Superior temporal gyrus (tissue), 1 donor: Measurements from ENCODE around the gene SLC35F3.
"Not testable (repeated sequence)": the region's sequence is repeated elsewhere in the genome, so short reads cannot be mapped to it uniquely, and the experiment has no call there.

ENCODE experiments used
- DNase-seq: peaks from one replicate; pipeline ENCODE4 v3.0.0-alpha.2; 2016; ENCODE audit errors: extremely low spot score

The SLC35F3 gene

DNA sequence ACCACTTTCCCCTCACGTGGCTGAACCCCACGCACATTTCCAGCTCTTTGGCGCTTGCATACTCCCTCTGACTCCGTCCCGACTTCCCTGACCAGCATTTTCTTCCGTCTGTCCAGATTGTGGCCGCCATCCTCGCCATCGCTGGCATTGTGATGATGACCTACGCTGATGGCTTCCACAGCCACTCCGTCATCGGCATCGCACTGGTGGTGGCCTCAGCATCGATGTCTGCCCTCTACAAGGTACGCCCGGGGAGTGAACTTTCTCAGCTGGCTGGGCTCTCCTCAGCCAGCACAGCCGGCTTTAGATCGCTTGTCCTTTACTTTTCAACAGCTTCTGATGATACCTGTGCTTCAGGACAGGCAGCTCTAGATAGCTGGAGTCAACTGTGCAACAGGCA, 412.0 kb downstream of the SLC35F3 start:
- no peak for DNase-seq

DNA sequence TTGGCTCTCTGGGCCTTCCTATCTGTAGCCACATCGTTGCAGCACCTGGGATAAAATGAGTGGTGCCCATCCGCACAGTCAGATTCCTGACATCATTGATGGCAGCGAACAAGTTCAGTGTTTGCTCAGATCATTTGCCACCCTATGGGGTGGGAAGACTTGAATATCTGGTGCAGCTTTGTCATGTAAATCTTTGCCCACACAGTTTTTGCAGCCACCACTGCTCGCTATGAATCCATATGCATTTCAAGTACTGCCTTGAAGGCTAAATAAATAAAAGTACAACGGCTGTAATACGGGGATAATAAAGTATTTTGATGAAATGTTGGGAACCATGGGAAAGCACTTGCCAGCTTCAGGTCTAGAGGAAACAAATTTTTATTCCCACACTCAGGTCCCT, 412.5 kb downstream of the SLC35F3 start:
- no peak for DNase-seq

DNA sequence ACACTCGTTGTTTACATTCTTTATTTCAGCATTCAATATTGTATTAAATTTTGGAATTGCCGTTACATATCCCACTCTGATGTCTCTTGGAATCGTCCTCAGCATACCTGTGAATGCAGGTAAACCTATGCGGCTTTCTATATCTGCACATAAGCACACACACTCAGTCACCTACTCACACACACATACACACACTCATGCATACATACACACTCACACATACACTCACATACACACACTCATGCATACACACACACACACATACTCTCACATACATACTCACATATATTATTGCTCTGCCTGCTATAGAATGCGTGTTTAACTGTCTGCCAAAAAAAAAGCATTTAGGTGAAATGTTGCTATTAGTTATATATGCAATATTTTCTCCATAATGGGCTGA, 415.6 kb downstream of the SLC35F3 start:
- DNase-seq, result no peak

DNA sequence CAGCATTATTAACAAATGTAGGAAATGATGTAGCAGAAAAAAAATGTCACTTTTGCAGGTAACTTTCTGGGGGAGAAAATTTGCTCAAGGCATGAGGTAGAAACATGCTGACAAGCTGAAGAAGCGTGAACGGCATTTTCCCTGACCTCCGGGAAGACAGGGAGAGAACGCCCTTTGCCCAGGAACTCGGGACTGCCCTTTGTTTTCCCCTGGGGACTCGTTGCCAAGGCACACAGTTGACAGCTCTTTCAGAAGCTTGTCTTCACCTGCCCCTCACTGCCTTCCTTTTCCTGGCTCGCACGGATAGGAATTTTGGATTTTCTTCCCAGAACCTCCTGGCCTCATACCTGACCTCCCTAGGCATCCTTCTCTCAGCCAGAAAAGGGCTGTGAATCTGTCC, 416.1 kb downstream of the SLC35F3 start:
- no peak for DNase-seq

DNA sequence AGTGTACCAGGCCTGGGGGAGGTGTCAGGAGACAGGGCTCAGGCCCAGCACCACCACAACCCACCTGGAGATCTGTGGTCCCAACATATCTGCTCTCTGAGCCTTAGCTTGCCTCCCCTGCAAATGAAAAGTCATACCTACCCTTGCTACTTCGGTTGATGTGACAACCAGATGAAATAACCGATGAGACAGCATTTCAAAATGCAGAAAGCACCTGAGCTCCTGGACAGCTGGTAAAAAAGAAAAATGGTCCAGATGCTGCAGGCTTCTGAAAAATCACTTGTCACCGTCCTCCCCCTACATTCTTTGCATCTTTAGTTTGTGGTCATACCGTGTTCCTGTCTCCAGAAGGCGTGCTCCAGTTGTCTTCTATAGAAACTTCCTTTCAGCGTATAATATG, 416.8 kb downstream of the SLC35F3 start:
- no peak for DNase-seq

DNA sequence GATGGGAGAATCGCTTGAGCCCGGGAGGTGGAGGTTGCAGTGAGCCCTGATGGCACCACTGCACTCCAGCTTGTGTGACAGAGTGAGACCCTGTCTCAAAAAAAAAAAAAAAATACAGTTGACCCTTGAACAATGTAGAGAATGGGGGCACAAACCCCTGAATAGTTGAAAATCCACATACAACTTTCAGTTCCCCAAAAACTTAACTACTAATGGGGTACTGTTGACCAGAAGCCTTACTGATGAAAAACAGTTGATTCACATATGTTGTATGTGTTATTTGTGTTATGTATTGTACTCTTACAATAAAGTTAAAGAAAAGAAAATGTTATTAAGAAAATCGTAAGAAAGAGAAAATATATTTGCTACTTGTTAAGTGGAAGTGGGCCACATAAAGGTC, 417.6 kb downstream of the SLC35F3 start:
- no peak for DNase-seq

DNA sequence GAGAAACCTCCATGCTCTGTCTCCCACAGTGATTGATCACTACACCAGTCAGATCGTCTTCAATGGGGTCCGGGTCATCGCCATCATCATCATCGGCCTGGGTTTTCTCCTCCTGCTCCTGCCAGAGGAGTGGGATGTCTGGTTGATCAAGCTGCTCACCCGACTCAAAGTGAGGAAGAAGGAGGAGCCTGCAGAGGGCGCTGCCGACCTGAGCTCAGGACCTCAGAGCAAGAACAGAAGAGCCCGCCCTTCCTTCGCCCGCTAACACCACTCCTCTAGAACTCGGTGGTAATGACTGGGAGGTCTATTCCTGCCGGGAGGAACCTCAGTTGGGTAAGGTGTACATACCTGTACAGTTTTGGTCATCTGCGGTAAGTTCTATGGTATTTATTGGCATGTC, 418.5 kb downstream of the SLC35F3 start:
- no peak for DNase-seq

DNA sequence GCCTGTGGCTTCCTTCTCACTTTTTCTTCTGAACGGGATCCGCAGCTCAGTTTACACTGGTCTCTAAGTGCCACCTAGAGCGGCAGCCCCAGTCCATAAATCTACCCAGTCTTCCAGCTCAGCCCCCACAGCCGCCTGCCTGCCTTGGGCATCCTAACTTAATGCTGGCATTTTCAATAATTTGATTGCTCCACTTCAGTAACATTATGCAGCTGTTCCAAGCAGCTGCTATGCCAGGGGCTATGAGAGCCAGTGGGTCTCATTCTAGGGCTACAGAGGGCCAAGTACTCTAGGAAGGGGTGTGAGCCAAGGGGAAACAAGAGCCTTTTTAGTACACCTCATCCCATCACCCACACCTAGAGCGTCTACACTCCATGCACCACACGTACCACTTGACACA, 420.3 kb downstream of the SLC35F3 start:
- no peak for DNase-seq

DNA sequence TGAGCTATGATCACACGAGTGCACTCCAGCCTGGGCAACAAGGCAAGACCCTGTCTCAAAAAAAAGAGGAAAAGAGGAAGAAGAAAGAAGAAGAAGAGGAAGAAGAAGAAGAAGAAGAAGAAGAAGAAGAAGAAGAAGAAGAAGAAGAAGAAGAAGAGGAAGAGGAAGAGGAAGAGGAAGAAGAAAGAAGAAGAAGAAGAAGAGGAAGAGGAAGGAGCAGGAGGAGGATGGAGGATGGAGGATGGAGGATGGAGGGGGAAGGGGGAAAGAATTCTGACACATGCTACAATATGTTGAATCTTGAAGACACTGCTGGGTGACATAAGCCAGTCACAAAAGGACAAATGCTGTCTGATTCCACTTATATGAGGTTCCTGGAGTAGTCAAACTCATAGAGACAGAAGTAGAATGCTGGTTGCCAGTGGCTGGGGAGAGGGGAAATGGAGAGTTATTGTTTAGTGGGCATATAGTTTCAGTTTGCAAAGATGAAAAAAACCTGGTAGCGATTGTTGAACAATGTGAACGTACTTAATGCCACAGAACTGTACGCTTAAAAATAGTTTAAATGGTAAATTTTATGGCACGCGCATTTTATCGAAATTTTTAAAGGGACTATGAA, 421.5 kb downstream of the SLC35F3 start:
- DNase-seq, result no peak

DNA sequence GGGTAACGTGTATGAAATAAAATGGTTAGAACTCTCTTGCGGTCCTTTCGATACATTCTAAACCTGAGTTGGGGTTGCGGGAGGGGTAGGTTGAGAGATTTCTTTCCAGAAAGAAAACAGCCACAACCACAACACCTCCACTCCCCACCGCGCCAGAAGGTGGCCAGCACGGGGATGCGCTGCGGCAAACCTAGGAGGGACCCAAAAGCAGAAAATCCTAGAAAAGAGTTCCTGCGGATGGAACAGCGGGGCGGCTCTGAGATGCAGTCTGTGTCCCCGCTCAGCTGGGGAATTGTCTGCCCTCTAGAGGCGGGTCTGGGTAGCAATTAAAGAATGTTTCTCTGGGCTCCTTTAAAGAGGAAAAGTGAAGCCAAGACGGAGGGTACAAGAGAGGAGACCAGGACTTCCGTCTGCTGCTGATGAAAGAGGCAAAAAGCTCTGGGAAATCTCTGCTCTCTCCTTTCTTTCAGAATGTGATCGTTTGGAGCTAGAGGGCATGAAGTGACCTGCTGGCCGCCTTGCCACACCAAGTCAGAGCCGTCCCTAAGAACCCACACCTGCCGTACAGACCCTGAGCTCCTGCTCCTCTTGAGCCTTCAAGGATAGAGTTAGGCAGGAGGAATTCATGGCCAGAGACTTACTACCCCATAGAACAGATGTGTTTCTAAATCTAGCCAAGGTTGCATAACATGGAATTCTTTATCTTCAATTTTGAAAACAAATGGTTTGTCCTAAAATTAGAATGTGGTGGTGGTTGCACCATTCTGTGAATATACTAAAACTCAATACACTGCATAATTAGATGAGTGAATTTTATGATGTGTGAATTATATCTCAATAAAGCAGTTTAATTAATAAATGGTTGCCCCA, 422.3 kb downstream of the SLC35F3 start:
- peak; percentile 69 for DNase-seq

DNA sequence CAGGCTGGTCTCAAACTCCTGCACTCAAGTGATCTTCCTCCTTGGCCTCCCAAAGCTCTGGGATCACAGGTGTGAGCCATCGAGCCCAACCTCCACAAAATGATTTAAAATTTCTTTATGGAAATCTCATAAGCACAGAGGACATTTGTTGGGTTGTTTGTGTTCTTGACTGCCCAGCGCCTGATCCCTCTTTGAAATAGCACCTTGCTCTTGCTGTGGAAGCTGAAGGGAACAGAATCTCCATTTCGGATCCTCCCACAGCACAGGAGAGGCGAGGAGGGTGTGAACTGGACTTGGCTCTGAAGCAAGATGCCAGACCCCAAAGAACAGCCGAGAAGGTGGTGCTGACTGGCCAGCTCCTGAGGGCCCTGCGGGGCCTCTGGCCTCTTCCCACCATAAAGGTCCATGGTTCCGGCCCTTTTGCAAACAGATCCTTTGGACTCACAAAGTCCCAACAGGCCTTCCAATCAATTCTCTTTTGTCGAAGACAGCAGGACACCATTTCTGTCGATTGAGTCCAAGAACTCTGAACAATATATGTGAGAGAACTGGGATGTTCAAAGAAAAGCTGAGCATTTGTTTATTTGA, 423.2 kb downstream of the SLC35F3 start:
- no peak for DNase-seq

DNA sequence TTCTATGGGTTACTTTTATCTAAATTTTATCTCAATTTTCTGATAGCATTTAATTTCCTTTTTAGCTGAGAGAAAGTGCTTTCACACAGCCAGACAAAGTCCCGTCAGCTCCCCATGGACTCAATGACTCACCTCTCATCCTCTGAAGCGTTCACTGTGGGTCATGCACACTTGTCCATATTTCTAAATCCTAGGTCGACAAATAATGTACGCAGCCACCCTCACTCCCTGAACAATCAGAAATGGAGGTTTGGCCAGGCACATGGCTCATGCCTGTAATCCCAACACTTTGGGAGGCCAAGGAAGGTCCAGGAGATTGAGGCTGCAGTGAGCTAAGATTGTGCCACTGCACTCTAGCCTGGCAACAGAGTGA, 426.4 kb downstream of the SLC35F3 start:
- no peak for DNase-seq

DNA sequence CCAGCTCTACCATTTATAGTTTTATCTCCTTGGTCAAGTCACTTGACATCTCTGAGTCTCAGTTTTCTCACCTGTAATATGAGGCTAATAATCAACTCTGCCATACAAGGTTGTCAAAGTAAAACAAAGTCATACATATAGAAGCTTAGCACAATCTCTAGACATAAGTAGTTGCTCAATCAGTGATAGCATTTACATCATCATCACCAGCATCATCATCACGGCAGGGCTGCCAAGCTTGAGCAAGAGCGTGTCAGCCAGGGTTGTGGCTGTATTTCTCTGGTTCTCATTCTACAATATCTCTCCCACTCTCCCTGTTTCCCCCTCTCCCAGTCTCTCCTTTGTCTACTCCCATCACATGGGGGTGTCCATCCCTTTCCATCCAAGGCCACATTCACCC, 427.0 kb downstream of the SLC35F3 start:
- DNase-seq, result no peak

DNA sequence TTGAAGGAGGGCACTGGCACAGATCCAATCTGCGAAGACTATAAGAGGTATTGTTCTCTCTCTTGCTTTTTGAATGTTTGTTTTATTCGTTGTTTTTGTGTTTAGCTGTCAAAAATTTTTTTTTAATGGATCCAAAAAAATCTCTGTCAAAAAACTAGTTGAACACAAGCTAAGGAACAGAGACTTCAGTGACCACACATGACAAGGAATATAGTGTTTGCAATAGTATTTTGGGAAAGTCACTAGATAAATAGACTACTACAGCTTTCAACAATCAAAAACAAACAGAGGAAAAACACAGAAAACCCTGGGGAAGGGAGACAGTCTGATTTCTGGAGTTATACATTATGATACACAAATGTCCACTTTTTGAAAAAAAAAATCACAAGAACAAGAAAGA, 431.9 kb downstream of the SLC35F3 start:
- DNase-seq, result no peak

DNA sequence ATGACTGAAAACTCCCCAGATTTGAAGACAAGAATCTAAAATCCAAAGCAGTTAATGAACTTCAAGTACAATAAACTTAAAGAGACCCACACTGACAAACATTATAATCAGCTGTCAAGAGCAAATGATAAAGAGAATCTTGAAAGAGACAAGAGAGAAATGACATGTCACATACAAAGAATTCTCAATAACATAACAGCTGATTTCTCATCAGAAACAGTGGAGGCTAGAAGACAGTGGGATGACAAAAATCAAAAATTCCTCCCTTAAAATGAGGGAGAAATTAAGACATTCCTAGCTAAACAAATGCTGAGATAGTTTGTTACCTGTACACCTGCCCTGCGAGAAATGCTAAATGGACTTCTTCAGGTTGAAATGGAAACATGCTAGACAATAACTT, 432.8 kb downstream of the SLC35F3 start:
- DNase-seq, result no peak

DNA sequence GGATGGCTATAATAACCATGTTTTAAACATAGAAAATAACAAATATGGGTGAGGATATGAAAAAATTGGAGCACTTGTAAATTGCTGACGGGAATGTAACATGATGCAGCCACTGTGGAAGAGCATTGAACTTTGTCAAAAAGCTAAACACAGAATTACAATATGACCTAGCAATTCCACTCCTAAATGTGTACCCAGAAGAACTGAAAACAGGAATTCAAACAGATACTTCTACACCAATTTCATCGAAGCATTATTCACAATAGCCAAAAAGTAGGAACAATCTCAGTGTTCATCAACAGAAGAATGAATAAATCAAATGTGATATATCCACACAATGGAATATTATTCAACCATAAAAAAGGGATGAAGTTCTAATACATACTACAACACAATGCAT, 436.1 kb downstream of the SLC35F3 start:
- DNase-seq, result no peak

DNA sequence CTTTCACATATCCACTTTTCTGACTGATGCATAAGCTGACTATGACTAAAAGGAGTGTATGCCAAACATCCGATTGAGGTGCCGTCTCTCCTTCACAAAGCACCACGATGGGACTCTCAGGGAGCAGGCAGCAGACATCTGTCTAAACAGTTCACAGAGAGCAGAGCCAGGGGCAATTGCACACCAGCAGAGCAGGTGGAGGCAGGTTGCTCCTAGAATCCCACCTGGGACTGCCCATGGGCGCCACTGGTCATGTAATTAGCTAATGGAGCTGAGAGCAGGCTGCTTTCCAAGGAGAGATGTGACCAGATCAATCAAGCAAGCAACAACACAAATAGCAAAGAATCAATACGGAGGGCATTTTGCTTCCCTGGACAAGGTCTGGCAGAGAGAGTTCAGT, 438.3 kb downstream of the SLC35F3 start:
- DNase-seq, result no peak

DNA sequence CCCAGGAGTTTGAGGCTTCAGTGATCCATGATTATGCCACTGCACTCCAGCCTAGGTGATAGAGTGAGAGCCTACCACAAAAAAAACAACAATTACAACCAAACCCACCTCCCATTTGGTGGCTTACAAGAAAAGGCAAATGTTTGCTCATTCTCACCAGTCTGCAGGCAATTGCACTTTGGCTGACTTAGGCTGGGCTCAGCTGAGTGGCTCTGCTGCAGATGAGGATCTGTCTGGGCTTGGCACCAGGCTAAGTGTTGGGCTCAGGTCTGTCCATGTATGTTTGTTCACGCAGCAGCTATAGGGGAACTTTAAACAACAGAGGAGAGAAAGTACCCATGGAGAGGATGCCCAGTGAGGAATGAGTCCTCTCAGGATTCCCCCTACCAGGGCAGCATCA, 440.8 kb downstream of the SLC35F3 start:
- DNase-seq, result no peak

DNA sequence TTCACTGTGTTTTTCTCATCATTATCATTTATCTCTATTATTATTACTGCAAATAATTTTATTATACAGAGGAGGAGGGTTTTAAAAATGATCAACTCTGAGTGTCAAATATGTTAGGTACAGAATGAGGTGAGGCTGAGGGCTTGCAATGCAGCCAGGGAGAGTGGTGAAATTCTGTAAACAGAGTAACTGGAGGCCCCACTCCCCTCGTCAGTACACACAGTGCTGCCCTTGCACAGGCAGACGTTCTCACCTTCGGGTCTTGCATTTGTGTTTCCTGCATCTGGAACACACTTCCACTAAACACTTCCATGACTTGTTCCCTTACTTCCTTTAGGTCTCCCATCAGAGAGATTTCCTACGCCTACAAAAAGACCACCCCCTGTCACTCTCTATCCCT, 444.5 kb downstream of the SLC35F3 start:
- DNase-seq, result no peak

DNA sequence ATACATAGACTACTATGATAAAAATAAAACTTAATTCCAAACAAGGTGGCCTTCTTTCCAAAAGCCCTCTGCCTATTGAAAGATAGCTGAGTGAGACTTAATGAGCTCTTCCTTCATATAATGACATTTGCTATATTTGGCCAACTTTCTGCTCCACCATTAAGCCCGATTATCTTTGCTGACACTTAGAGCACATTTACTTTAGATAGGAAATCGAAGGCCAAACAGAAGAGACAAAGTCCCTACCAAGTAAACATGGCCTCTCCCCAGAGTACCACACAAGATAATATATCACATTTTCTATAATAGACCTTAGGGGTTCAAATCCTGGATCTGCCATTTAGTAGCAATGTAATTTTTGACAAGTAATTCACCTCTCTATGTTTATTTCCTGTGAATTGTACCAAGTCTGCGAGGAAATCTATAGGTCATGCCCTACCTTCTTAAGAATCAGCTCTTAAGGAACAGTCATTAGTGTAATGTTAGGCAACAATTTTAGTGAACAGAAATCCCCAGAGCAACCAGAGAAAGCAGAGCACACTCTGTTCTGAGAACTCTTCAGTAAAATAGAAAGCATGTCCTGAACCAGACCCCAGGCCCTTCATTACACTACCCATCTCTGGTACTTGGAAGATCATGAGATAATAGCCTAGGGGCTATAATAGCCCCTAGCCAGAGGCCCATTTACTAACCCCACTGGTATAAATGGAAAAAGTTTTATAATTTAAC, 451.5 kb downstream of the SLC35F3 start:
- no peak for DNase-seq

DNA sequence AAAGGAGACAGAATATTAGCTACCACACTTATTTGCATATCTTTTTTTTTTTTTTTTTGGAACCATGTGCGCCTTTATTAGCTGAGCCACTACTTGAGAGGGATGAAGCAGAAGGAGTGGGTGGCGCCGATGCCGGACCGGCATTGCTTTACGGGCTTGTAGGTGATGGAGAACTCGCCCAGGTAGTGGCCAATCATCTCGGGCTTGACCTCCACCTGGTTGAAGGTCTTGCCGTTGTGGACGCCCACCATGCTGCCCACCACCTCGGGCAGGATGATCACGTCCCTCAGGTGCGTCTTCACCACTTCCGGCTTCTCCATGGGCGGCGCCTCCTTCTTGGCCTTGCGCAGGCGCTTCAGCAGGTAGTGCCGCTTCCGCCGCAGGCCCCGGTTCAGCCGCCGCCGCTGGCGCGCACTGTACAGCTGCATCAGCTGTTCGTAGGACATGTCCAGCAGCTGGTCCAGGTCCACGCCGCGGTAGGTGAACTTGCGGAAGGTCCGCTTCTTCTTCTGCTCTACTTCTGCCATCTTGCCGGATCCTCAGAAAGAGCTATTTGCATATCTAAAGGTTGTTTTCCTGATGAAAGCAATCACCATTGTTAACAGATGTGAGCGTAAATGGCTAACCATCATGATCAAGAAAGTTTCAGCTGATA, 452.3 kb downstream of the SLC35F3 start:
- DNase-seq, result not testable (repeated sequence)

DNA sequence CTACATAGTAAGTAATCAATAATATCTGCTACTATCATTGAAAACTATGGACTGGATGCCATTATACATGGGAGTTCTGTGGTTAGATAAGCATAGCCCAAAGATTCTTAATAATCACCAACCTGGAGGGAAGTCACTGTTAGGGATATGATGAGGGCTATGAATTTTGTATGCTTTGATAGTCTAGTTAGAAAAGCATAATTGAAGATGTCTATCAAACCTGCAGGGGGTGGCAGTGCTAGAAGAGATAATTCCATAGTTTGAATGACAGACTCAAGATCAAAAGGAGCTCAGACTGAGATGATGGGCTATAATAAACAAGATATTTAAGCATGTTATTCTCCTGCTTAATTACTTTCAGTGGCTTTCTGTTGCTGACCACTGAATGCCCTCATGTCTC, 453.4 kb downstream of the SLC35F3 start:
- DNase-seq, result no peak
